Astrocyte (in vitro differentiated cells and primary cell): ENCODE data around the gene COL9A2. TPM values are rescaled to one million over a fixed set of nuclear protein-coding genes. Genes with fewer than 3 reads are reported as not detected.

Source experiments
- DNase-seq: peaks from one replicate; pipeline ENCODE4 v3.0.0-alpha.2; 2010; ENCODE audit warnings: low read depth
- FAIRE-seq: peaks from 2 replicates; lab custom pipeline; 2011; peaks lifted over from hg19 to GRCh38; lab: Jason Lieb, UNC
- H2AFZ ChIP-seq: 2 replicates; pipeline ENCODE4 v1.6.0; 2012; ENCODE audit warnings: low read depth, low read length, inconsistent platforms
- H3K27ac ChIP-seq: 2 replicates; pipeline ENCODE4 v1.5.1; 2011; ENCODE audit warnings: low read depth, low read length, inconsistent platforms
- H3K27me3 ChIP-seq: 2 replicates; pipeline ENCODE4 v1.6.0; 2011; ENCODE audit warnings: low read length, inconsistent platforms; ENCODE audit not compliant: insufficient read depth
- H3K36me3 ChIP-seq: 2 replicates; pipeline ENCODE4 v1.5.1; 2011; ENCODE audit warnings: low read length, inconsistent platforms; ENCODE audit not compliant: insufficient read depth
- H3K4me1 ChIP-seq: 2 replicates; pipeline ENCODE4 v1.5.1; 2011; ENCODE audit warnings: low read length, inconsistent platforms; ENCODE audit not compliant: insufficient read depth
- H3K4me2 ChIP-seq: 2 replicates; pipeline ENCODE4 v1.6.0; 2012; ENCODE audit warnings: low read length, inconsistent platforms
- H3K4me3 ChIP-seq: 2 replicates; pipeline ENCODE4 v1.5.1; 2011; ENCODE audit warnings: low read depth, mild to moderate bottlenecking, low read length, inconsistent platforms; ENCODE audit not compliant: insufficient read depth
- H3K79me2 ChIP-seq: 2 replicates; pipeline ENCODE4 v1.6.0; 2012; ENCODE audit warnings: mild to moderate bottlenecking, low read length, inconsistent platforms; ENCODE audit not compliant: insufficient read depth
- H3K9ac ChIP-seq: 2 replicates; pipeline ENCODE4 v1.6.0; 2012; ENCODE audit warnings: mild to moderate bottlenecking, low read length, inconsistent platforms
- H3K9me3 ChIP-seq: 2 replicates; pipeline ENCODE4 v1.5.1; 2012; ENCODE audit warnings: low read depth, mild to moderate bottlenecking, low read length, inconsistent platforms; ENCODE audit not compliant: insufficient read depth
- H4K20me1 ChIP-seq: 2 replicates; pipeline ENCODE4 v1.6.0; 2012; ENCODE audit warnings: low read length, inconsistent platforms; ENCODE audit not compliant: insufficient read depth
- H3K27ac Mint-ChIP-seq: one replicate; pipeline ENCODE4 v1.8.0; 2021; ENCODE audit warnings: mild to moderate bottlenecking, mixed read lengths; ENCODE audit not compliant: unreplicated experiment
- H3K27me3 Mint-ChIP-seq: one replicate; pipeline ENCODE4 v1.8.0; 2021; ENCODE audit warnings: low read depth, mixed read lengths; ENCODE audit not compliant: unreplicated experiment
- H3K36me3 Mint-ChIP-seq: one replicate; pipeline ENCODE4 v1.8.0; 2021; ENCODE audit warnings: low read depth, mixed read lengths; ENCODE audit not compliant: unreplicated experiment
- H3K4me1 Mint-ChIP-seq: one replicate; pipeline ENCODE4 v1.8.0; 2021; ENCODE audit warnings: low read depth, mixed read lengths; ENCODE audit not compliant: unreplicated experiment
- H3K4me3 Mint-ChIP-seq: one replicate; pipeline ENCODE4 v1.8.0; 2021; ENCODE audit warnings: mild to moderate bottlenecking, moderate library complexity, mixed read lengths; ENCODE audit not compliant: unreplicated experiment
- H3K9me3 Mint-ChIP-seq: one replicate; pipeline ENCODE4 v1.8.0; 2021; ENCODE audit warnings: mild to moderate bottlenecking, mixed read lengths; ENCODE audit not compliant: unreplicated experiment
- EZH2 ChIP-seq: IDR thresholded peaks from 2 replicates; pipeline ENCODE4 v1.6.1; 2012; ENCODE audit warnings: mild to moderate bottlenecking, low read length, inconsistent platforms; ENCODE audit not compliant: insufficient read depth
- total RNA-seq: library from RNA; stranded (reverse); gene quantifications from 2 replicates; pipeline ENCODE4 v1.2.1, GENCODE V29; 2021
- TF ChIP-seq, protein P1 (sequence below): IDR thresholded peaks from 2 replicates; pipeline ENCODE4 v1.5.1; 2011; ENCODE audit warnings: low read depth, mild to moderate bottlenecking, inconsistent platforms, low read length, moderate library complexity; ENCODE audit not compliant: insufficient read depth

COL9A2 gene
- total RNA-seq, 1 donor from 2014 or later = 2.1 TPM

DNA sequence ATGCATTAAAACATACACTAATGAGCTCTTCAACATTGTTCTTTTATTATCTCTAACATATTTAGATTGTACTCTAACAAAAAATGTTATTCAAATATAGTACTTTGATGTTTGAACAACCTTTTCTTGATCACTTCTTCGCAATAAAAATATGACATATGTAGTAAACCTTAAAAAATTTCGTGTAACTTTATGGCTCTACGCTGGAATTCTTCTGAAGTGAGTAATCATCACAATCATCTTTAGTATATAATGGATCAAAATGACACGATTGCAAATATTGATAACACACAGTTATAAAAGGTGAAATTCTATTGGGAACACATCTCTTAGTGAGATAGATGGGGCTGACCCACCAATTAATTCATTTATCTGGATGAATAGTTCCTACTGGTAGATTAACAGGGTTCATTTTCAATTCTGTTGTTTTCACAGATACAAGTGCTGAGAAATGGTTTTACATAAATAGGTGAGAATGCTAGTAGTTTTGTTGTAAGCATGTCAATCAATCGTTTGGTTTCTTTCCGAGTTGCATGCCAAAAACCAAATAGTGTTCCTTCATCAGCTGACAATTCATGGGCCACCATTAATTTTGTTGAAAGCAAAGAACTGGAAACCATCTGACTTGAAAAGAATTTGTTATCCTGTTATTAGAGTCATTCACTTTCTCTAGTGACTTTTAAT lies 60.5 kb downstream of the COL9A2 start:
- FAIRE-seq (no peak), DNase-seq (no peak)
- peaks cover 12% of the 10 kb centered on the region for H3K36me3 ChIP-seq
- Mint-ChIP-seq H3K4me1 (peaks cover 16% of the 10 kb centered on the region), H3K27me3 (no peaks in the 10 kb centered on the region), H3K4me3 (peak overlapping the region; percentile 99), H3K27ac (peak overlapping the region; percentile 100), H3K9me3 (no peaks in the 10 kb centered on the region), H3K36me3 (peaks cover 7% of the 10 kb centered on the region)
- H3K79me2 ChIP-seq = peaks cover 58% of the 10 kb centered on the region
- peak overlapping the region; percentile 96 for H3K27ac ChIP-seq
- H2AFZ ChIP-seq = no peak overlapping the region
- no peaks in the 10 kb centered on the region for H3K9me3 ChIP-seq
- H3K4me1 ChIP-seq = peaks cover 10% of the 10 kb centered on the region
- H3K4me2 ChIP-seq = peak overlapping the region; percentile 87
- H3K4me3 ChIP-seq = peak overlapping the region; percentile 94
- H4K20me1 ChIP-seq = peaks cover 5% of the 10 kb centered on the region
- H3K27me3 ChIP-seq = no peaks in the 10 kb centered on the region
- TF ChIP-seq, protein P1, sequence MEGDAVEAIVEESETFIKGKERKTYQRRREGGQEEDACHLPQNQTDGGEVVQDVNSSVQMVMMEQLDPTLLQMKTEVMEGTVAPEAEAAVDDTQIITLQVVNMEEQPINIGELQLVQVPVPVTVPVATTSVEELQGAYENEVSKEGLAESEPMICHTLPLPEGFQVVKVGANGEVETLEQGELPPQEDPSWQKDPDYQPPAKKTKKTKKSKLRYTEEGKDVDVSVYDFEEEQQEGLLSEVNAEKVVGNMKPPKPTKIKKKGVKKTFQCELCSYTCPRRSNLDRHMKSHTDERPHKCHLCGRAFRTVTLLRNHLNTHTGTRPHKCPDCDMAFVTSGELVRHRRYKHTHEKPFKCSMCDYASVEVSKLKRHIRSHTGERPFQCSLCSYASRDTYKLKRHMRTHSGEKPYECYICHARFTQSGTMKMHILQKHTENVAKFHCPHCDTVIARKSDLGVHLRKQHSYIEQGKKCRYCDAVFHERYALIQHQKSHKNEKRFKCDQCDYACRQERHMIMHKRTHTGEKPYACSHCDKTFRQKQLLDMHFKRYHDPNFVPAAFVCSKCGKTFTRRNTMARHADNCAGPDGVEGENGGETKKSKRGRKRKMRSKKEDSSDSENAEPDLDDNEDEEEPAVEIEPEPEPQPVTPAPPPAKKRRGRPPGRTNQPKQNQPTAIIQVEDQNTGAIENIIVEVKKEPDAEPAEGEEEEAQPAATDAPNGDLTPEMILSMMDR = no peak
- TF ChIP-seq EZH2 = no peak
- peak overlapping the region; percentile 97 for H3K9ac ChIP-seq

GRCh38 chr1:40255231-40255630 lies 61.9 kb downstream of the COL9A2 start:
- no peak overlapping the region for H3K9ac ChIP-seq
- H3K4me2 ChIP-seq = no peak overlapping the region
- peaks cover 2% of the 10 kb centered on the region for H4K20me1 ChIP-seq
- DNase-seq (no peak), FAIRE-seq (no peak)
- peaks cover 45% of the 10 kb centered on the region for H3K79me2 ChIP-seq
- Mint-ChIP-seq H3K9me3 (no peaks in the 10 kb centered on the region), H3K27ac (no peak overlapping the region), H3K27me3 (no peaks in the 10 kb centered on the region), H3K4me3 (peak overlapping the region; percentile 10), H3K36me3 (peaks cover 5% of the 10 kb centered on the region), H3K4me1 (peaks cover 16% of the 10 kb centered on the region)
- no peak overlapping the region for H2AFZ ChIP-seq
- TF ChIP-seq EZH2 = no peak
- TF ChIP-seq, protein P1 = no peak
- H3K4me1 ChIP-seq = peaks cover 10% of the 10 kb centered on the region
- no peaks in the 10 kb centered on the region for H3K27me3 ChIP-seq
- no peak overlapping the region for H3K27ac ChIP-seq
- H3K4me3 ChIP-seq = no peak overlapping the region
- H3K36me3 ChIP-seq = peaks cover under 1% of the 10 kb centered on the region
- H3K9me3 ChIP-seq = no peaks in the 10 kb centered on the region

- H3K27me3 Mint-ChIP-seq = no peaks in the 10 kb centered on the region
- H2AFZ ChIP-seq = no peak overlapping the region
- no peaks in the 10 kb centered on the region for H4K20me1 ChIP-seq
- no peak overlapping the region for H3K4me3 ChIP-seq
- no peaks in the 10 kb centered on the region for H3K9me3 ChIP-seq
- peaks cover 10% of the 10 kb centered on the region for H3K4me1 Mint-ChIP-seq
- no peak overlapping the region for H3K4me3 Mint-ChIP-seq
- DNase-seq (peak; percentile 54), FAIRE-seq (no peak)
- no peak overlapping the region for H3K4me2 ChIP-seq
- no peak overlapping the region for H3K27ac ChIP-seq
- no peaks in the 10 kb centered on the region for H3K36me3 ChIP-seq
- H3K9ac ChIP-seq = no peak overlapping the region
- H3K27ac Mint-ChIP-seq = no peak overlapping the region
- H3K79me2 ChIP-seq = peaks cover 23% of the 10 kb centered on the region
- no peak for TF ChIP-seq EZH2
- TF ChIP-seq, protein P1 = no peak
- no peaks in the 10 kb centered on the region for H3K9me3 Mint-ChIP-seq
- H3K36me3 Mint-ChIP-seq = peaks cover 5% of the 10 kb centered on the region
- H3K27me3 ChIP-seq = no peaks in the 10 kb centered on the region
- H3K4me1 ChIP-seq = peaks cover 10% of the 10 kb centered on the region
Measured at GRCh38 chr1:40252601-40253000, 64.5 kb downstream of the COL9A2 start.
